Posterior cingulate gyrus (tissue), 11 donors: ENCODE results near the gene PITRM1.
"Not testable (repeated sequence)": the region's sequence is repeated elsewhere in the genome, so short reads cannot be mapped to it uniquely, and the experiment has no call there.

Source experiments
- DNase-seq, 10 donors: peaks; one replicate each; pipeline versions ENCODE4 v3.0.0 to v3.0.0-alpha.2; 2020 to 2021; ENCODE audit warnings: mixed read lengths in 3 of 10
- intact Hi-C: fragments of 100-400 bp; cut with DNase I; formaldehyde crosslinking; loops from one replicate; pipeline ENCODE4 v1.15.1; 2023

The PITRM1 gene

GRCh38 chr10:3106928-3107425, 65.6 kb downstream of the PITRM1 start:
- intact Hi-C loops: no loop called here
- DNase-seq: peak in 1 of 10 donors; percentile 4

- peak in 2 of 10 donors; percentile 21 to 28 for DNase-seq
- intact Hi-C loops: not testable (repeated sequence)
Observed at GRCh38 chr10:3106328-3106727, 66.3 kb downstream of the PITRM1 start.

GRCh38 chr10:3105905-3106304, 66.7 kb downstream of the PITRM1 start:
- intact Hi-C loops: no loop called here
- peak in 2 of 10 donors; percentile 61 to 67 for DNase-seq

- intact Hi-C loops: no loop called here
- peak in 2 of 10 donors; percentile 71 to 72 for DNase-seq
Observed at GRCh38 chr10:3105166-3105565, 67.4 kb downstream of the PITRM1 start.

- intact Hi-C loops: no loop called here
- DNase-seq: peak; percentile 36 to 97 (median 81)
Observed at GRCh38 chr10:3104251-3104918, 68.2 kb downstream of the PITRM1 start.

GRCh38 chr10:3103646-3104045, 68.9 kb downstream of the PITRM1 start:
- peak in 2 of 10 donors; percentile 61 to 83 for DNase-seq
- intact Hi-C loops: no loop called here

GRCh38 chr10:3102720-3103427, 69.7 kb downstream of the PITRM1 start:
- DNase-seq: peak in 1 of 10 donors; percentile 89
- intact Hi-C loops: no loop called here

GRCh38 chr10:3100856-3101640, 71.5 kb downstream of the PITRM1 start:
- intact Hi-C loops: no loop called here
- DNase-seq: peak in 2 of 10 donors; percentile 67 to 70

- intact Hi-C loops: no loop called here
Observed at GRCh38 chr10:3100093-3100792, 72.3 kb downstream of the PITRM1 start.

GRCh38 chr10:3099291-3100092, 73.1 kb downstream of the PITRM1 start:
- intact Hi-C loops: no loop called here
- peak in 2 of 10 donors; percentile 66 to 68 for DNase-seq

More at GRCh38 chr10:3100093-3100792, 72.3 kb downstream of the PITRM1 start:
- peak in 2 of 10 donors; percentile 59 to 66 for DNase-seq

GRCh38 chr10:3098689-3099088, 73.9 kb downstream of the PITRM1 start:
- intact Hi-C loops: no loop called here
- DNase-seq: peak in 2 of 10 donors; percentile 58 to 62

GRCh38 chr10:3097160-3097559, 75.4 kb downstream of the PITRM1 start:
- peak in 1 of 10 donors; percentile 76 for DNase-seq
- intact Hi-C loops: no loop called here

- intact Hi-C loops: no loop called here
- peak in 2 of 10 donors; percentile 24 to 52 for DNase-seq
Observed at GRCh38 chr10:3096149-3096548, 76.4 kb downstream of the PITRM1 start.

- DNase-seq: peak in 2 of 10 donors; percentile 54 to 72
- intact Hi-C loops: no loop called here
Observed at GRCh38 chr10:3095373-3096139, 77.0 kb downstream of the PITRM1 start.

- peak in 1 of 10 donors; percentile 7 for DNase-seq
- intact Hi-C loops: no loop called here
Observed at GRCh38 chr10:3094609-3095036, 78.0 kb downstream of the PITRM1 start.

GRCh38 chr10:3093996-3094395, 78.6 kb downstream of the PITRM1 start:
- intact Hi-C loops: no loop called here
- DNase-seq: peak in 2 of 10 donors; percentile 6 to 31

- intact Hi-C loops: no loop called here
- peak in 2 of 10 donors; percentile 20 to 31 for DNase-seq
Observed at GRCh38 chr10:3091921-3092320, 80.7 kb downstream of the PITRM1 start.
